AG04449 (cell line): ENCODE measurements around the gene ZFYVE1.

Source experiments
- CTCF ChIA-PET: fragments of 350-600 bp; formaldehyde crosslinking; extraction: SDS; loops from one replicate; lab custom pipeline; 2021; ENCODE audit warnings: antibody characterized with exemption; lab: Yijun Ruan, JAX
- POLR2A ChIA-PET: fragments of 400-600, 350-600 bp; formaldehyde crosslinking; extraction: SDS; loops from one replicate; lab custom pipeline; 2020; ENCODE audit warnings: antibody characterized with exemption, inconsistent platforms; lab: Yijun Ruan, JAX
- DNase-seq: peaks from one replicate; pipeline ENCODE4 v3.0.0-alpha.2; 2010; ENCODE audit warnings: low read depth, low spot score
- H3K4me3 ChIP-seq: 2 replicates; pipeline ENCODE4 v1.5.1; 2011; ENCODE audit warnings: low read depth, mild to moderate bottlenecking, control low read depth, low read length
- CTCF ChIP-seq: IDR thresholded peaks from one replicate; pipeline ENCODE4 v1.5.1; 2011; ENCODE audit warnings: mild to moderate bottlenecking, moderate library complexity, low read length, control low read depth, inconsistent platforms; ENCODE audit not compliant: insufficient read depth; ENCODE audit errors: missing control alignments

The ZFYVE1 gene

DNA sequence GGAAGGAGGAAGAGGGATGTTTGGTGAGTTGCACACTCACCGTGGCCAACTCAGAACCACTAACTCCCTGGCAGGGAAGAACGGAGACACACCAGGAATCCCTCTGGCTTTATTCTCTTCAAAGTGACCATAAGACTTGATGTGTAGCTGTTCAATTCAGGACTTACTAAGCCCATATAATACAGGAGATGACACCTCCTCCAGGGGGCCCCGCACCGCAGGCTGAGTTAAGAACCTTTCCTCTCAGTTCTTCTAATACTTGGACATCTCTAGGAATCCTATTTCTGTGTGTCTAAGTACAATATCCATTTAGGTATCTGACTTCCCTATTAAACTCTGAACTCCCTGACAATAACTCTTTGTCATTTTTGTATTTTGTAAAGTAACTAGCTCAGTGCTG lies 51.1 kb downstream of the ZFYVE1 start:
- H3K4me3 ChIP-seq = no peak overlapping the region
- no peak for DNase-seq
- ChIA-PET CTCF (interaction anchor here (1.6 kb wide), 1 partner anchor 17 kb away, joined by 3 read pairs; no protein-coding TSS in a partner anchor), POLR2A (no interaction called here)
- no peak for TF ChIP-seq CTCF

DNA sequence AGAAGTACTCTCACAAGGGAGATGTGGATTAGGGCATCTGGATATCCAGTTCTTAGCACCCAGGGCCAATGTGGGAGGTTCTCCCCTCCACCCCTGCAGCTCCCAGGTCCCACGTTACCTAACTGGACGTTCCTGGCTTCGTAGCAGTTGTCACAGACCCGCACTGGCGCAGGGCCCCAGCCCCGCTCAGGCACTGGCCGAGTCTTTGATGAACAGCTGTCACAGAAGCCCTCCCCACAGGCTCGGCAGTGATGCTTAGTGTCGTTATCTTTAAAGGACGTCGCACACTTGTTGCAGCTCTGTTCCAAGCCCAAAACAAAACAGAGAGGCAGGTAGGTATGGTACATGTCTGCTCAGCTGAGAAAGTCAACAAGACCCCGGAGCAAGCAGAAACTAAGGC lies 52.2 kb downstream of the ZFYVE1 start:
- DNase-seq = no peak
- no peak for TF ChIP-seq CTCF
- ChIA-PET POLR2A (no interaction called here), CTCF (interaction anchor here (0.8 to 1.6 kb wide), 4 partner anchors 12 to 460 kb away, joined by 3 to 4 read pairs (median 3); no protein-coding TSS in a partner anchor)
- no peak overlapping the region for H3K4me3 ChIP-seq

- H3K4me3 ChIP-seq = no peak overlapping the region
- POLR2A ChIA-PET = no interaction called here
- no peak for TF ChIP-seq CTCF
- no peak for DNase-seq
- CTCF ChIA-PET = interaction anchor here (1.1 kb wide), 1 partner anchor 8 kb away, joined by 3 read pairs; no protein-coding TSS in a partner anchor
Observed at GRCh38 chr14:72970824-72971434, 56.0 kb downstream of the ZFYVE1 start.

DNA sequence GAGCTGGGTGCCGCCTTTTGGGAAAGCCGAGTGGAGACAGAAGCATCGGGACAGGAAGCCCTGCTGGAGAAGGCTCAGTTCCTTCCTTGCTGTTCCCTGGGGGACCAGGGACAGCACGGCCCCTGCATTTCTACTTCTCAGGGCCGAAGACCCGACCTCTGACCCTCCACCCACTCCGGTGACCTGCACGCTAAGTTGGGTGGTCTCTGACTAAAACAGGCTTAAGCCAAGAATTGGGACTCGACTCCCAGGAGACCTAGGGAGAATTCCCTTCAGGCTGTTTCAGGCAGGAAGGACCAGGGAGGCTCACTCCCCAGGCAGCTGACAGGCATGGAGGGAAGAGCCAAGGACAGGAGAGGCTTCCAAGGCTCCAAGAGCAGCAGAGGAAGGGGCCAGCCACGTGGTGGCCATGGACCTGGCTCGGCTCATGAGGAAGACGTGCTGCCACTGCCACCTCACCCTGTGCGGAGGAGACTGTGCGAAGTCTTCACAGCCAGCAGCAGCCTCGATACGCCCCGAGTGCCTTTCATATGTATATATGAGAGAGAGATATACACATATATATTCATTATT lies 56.8 kb downstream of the ZFYVE1 start:
- DNase-seq = no peak
- ChIA-PET CTCF (interaction anchor here (1.7 kb wide), 1 partner anchor 11 kb away, joined by 3 read pairs; no protein-coding TSS in a partner anchor), POLR2A (no interaction called here)
- no peak overlapping the region for H3K4me3 ChIP-seq
- no peak for TF ChIP-seq CTCF

DNA sequence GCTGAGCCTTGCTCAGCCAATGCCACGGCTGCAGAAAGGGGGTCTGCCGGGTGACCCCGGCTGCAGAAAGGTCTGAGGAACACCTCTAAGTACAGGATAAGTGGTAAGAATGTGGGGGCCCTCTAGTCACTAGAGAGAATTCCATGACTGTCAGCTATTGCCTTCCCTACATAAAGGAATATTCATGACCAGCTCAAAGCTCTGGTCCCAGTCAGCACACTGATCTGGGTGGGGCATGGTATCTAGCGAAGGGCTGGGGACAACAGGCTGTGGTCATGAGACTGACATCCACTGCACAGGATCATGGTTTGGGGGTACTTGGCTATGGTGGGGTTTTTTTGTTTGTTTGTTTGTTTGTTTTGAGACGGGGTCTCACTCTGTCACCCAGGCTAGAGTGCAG lies 58.6 kb downstream of the ZFYVE1 start:
- H3K4me3 ChIP-seq = no peak overlapping the region
- no peak for DNase-seq
- TF ChIP-seq CTCF = no peak
- ChIA-PET CTCF (interaction anchor here (1.2 to 2.9 kb wide), 3 partner anchors 20 to 454 kb away, joined by 4 to 14 read pairs (median 9); no protein-coding TSS in a partner anchor), POLR2A (no interaction called here)

DNA sequence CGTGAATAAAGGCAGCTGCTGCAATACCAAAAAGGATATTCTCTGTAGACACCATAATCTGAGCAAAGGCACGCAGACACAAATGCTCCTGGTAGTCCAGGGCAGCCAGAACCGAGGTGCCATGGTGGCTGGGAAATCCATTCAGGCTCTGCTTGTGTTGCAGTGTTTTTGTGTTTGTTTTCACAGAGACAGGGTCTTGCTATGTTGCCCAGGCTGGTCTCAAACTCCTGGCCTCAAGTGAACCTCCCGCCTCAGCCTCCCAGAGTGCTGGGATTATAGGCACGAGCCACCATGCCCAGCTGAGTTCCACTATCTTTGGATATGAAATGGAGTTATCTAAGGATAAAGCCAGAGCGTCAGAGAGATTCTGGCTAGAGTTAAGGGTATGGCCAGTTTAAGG lies 60.9 kb downstream of the ZFYVE1 start:
- ChIA-PET CTCF (interaction anchor here (0.7 to 2.9 kb wide), 2 partner anchors 17 to 451 kb away, joined by 4 to 14 read pairs; no protein-coding TSS in a partner anchor), POLR2A (no interaction called here)
- H3K4me3 ChIP-seq = no peak overlapping the region
- no peak for TF ChIP-seq CTCF
- no peak for DNase-seq
